GM21786 (cell line): Measurements from ENCODE around the gene MAP1S.

Source experiments
- ATAC-seq: cut with Tn5 transposase; IDR thresholded peaks from one replicate; pipeline ENCODE4 v1.9.1; 2021; ENCODE audit not compliant: unreplicated experiment

Gene MAP1S

GRCh38 chr19:17688853-17689595 is 30.3 kb upstream of the MAP1S start:
- no peak for ATAC-seq

DNA sequence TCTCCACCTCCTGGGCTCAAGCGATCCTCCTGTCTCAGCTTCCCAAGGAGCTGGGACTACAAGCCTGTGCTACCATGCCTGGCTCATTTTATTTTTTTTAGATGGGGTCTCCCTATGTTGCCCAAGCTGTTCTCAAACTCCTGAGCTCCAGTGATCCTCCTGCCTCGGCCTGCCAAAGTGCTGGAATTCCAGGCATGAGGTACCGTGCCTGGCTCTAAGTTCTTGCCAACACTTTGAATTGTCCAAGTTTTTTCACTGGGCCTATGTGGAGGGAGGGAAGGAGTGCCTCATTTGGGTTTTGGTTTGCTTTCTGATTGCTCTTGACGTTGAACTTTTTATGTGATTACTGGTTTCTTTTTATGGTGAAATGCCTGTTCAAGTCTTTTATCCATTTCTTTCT is 26.7 kb upstream of the MAP1S start:
- ATAC-seq: no peak

DNA sequence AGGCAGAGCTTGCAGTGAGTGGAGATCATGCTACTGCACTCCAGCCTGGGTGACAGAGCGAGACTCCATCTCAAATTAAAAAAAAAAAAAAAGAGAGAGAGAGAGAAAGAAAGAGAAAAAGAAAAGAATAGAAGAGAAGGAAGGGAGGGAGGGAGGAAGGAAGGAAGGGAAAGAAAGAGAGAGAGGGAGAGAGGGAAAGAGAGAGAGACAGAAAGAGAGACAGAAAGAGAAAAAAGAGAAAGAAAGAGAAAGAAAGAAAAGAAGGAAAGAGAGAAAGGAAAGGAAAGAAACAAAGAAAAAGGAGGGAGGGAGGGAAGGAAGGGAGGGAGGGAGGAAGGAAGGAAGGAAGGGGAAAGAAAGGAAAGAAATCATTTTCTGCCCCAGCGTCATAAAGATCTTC is 24.1 kb upstream of the MAP1S start:
- ATAC-seq: no peak

- no peak for ATAC-seq
Observed at GRCh38 chr19:17703824-17704463, 15.3 kb upstream of the MAP1S start.

DNA sequence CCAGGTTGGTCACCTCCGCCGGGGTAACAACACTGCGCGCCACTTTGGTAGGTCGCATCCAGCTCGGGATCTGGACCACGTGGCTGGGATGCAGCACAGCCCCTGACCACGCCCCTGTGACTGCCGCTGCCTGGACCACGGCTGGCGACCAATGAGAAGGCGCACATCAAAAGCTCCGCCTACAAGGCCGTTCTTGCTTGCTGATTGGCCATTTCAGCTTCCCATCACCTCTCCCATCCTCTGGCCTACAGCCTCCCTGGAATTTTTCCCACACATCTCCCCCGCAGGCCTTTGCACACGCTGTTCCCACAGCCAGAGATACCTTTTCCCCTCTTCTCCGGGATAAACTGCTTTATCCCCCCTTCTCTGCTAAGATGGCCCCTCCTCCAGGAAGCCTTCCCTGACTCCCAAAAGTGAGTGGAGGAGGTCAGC is 12.5 kb upstream of the MAP1S start:
- no peak for ATAC-seq

DNA sequence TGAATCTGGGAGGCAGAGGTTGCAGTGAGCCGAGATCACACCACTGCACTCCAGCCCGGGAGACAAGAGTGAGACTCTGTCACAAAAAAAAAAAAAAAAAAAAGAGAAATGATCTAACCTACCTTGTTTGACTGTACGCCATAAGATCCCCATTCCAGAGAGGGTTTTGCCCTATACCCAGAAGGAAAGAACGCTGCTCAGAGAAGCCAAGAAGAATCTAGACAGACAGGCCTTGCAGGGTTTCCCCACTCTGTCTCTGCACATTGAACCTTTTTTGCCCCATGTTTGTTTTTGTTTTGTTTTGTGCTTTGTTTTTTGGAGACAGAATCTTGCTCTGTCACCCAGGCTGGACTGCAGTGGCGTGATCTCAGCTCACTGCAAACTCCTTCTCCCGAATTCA is 7.4 kb upstream of the MAP1S start:
- ATAC-seq: no peak

DNA sequence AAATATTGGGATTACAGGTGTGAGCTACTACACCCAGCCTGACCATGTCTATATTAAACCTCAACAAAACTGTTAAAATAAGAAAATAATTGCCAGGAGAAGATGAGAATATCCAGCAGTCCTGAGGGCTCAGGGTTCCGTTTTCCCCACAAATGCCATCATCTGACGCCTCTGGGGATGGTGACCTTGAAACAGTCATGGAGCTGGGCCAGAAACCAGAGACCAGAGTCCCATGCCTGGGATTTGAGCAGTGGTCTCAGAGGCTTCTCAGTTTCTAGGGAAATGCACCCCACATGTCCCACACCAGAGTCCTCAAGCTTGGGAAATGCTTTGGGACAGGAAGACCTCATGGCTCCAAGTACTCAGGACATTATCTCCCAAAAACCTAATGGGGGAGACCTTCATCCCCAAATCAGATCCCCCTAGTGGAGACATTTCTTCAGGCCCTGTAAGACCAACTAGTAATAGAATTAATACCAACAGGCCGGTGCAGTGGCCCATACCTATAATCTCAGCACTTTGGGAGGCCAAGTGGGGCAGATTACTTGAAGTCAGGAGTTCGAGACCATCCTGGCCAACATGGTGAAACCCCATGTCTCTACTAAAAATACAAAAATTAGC is 2.9 kb upstream of the MAP1S start:
- ATAC-seq: no peak

- no peak for ATAC-seq
Observed at GRCh38 chr19:17718550-17718946, 732 bp upstream of the MAP1S start.

DNA sequence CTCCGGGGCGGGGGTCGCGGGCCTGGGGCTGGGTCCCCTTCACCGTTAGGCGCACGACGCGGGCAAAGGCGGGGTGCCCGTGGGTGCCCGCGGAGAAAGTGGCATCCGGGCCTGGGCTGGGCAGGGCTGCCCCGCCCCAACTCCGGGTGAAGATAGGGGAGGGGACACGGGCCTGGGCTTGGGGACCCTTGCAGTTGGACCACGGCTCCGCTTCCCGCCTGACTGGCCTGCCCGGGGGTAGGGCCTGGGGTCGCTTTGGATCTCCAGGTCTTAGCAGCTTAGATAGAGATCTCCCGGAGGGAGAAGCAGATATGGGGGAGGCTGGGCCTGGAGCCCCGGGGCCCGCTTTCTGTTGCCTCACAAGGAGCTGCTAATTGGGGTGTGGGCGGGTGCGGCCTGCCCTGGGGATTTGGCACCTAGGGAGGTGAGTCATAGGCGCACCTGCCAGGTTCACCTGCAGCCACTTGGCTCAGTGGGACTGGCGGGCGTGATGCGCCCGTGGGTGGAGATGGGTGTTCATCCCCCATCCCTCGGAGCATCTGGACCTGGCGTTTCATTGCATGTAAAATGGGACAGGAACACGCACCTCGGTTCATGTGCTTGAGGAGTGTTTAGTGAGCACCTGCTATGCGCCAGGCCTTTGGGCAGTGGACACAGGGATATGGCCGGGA is 585 bp downstream of the MAP1S start:
- no peak for ATAC-seq

DNA sequence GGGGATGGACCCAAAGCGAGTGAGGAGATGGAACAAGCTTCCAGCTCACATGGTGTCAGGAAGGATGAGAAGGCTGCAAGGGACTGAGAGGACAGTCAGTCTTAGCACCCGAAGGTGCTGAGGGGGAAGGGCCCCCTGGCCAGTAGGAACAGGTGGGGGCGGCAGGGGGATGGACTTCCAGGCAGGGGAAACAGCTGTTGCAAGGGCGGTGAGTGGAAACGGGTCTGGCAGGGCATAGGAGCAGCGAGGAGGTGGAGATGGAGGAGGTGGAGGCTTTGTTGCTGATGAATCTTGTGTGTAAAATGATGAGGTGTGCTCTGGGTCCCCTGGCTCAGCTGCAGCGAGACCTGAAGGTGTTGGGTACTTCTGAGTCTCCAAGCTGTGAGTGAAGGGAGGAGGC is 1.2 kb downstream of the MAP1S start:
- no peak for ATAC-seq

DNA sequence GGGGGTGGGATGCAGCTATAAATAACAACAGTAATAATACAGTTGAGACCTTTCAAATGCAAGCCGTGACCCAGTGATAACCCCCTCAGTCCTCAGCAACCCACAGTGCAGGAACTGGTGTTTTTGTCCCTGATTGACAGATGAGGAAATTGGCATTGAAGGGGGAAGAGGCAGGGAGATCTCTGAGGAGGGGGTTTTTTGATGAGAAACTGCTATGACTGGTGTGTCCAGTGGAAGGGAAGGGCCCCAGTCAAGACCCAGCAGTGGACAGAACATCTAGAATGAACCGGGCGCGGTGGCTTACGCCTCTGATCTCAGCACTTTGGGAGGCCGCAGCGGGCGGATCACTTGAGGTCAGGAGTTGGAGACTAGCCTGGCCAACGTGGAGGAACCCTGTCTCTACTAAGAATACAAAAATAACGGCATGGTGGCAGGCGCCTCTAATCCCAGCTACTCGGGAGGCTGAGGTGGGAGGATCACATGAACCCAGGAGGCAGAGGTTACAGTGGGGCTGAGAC is 1.9 kb downstream of the MAP1S start:
- no peak for ATAC-seq

DNA sequence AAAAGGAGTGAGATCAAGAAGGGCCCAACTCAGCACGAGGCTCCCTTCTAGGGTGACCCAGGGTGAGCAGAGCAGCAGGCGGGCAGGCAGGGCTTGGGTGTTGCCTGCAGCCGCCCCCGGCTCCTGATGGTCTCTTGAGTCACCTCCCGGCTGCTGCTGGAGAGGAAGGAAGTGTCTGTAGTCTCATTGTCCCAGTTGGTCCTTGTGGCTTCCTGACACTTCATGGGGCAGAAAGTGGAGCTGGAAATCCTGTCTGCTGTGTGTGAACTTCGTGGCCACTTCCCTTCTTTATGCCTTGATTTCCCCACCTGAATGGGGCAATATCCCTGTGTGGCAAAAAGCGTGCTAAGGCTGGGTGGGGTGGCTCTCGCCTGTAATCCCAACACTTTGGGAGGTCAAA is 2.5 kb downstream of the MAP1S start:
- no peak for ATAC-seq

- no peak for ATAC-seq
Observed at GRCh38 chr19:17722655-17723240, 3.5 kb downstream of the MAP1S start.

GRCh38 chr19:17724655-17725054 is 5.4 kb downstream of the MAP1S start:
- ATAC-seq: no peak

DNA sequence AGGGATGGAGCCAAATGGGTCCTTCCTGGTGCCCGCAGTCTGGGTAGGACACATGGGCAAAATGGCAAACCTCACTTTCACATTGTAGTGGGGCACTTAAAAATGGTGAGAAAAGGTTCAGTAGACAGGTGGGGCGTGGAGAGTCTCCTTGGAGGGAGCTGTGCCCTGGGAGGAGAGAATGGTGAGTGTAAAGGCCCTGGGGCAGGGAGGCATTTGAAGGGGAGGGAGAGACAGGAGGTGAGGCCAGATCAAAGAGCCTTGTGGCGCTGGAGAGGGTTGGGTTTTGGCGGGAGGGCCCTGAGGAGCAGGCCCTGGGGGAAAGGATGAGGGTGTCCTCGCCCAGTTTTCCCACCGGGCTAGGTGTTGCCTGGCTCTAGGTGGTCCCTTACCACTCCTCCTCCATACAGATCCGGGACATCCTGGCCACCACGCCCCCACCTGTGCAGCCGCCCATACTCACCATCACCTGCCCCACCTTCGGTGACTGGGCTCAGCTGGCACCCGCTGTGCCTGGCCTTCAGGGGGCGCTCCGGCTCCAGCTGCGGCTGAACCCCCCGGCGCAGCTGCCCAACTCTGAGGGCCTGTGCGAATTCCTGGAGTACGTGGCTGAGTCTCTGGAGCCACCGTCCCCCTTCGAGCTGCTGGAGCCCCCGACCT is 6.3 kb downstream of the MAP1S start:
- ATAC-seq: no peak

GRCh38 chr19:17726136-17726741 is 7.0 kb downstream of the MAP1S start:
- ATAC-seq: no peak

DNA sequence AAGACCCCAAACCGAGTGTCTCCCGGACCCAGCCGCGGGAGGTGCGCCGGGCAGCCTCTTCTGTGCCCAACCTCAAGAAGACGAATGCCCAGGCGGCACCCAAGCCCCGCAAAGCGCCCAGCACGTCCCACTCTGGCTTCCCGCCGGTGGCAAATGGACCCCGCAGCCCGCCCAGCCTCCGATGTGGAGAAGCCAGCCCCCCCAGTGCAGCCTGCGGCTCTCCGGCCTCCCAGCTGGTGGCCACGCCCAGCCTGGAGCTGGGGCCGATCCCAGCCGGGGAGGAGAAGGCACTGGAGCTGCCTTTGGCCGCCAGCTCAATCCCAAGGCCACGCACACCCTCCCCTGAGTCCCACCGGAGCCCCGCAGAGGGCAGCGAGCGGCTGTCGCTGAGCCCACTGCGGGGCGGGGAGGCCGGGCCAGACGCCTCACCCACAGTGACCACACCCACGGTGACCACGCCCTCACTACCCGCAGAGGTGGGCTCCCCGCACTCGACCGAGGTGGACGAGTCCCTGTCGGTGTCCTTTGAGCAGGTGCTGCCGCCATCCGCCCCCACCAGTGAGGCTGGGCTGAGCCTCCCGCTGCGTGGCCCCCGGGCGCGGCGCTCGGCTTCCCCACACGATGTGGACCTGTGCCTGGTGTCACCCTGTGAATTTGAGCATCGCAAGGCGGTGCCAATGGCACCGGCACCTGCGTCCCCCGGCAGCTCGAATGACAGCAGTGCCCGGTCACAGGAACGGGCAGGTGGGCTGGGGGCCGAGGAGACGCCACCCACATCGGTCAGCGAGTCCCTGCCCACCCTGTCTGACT is 7.9 kb downstream of the MAP1S start:
- ATAC-seq: no peak

- no peak for ATAC-seq
Observed at GRCh38 chr19:17727843-17728242, 8.6 kb downstream of the MAP1S start.

- no peak for ATAC-seq
Observed at GRCh38 chr19:17733127-17733526, 13.8 kb downstream of the MAP1S start.
